CD14-positive monocyte (primary cell): Measurements from ENCODE around the gene COL21A1. TPM values are rescaled to one million over a fixed set of nuclear protein-coding genes. Genes with fewer than 3 reads are reported as not detected.

Source experiments
- DNase-seq, 3 donors: peaks; one replicate each; pipeline ENCODE4 v3.0.0-alpha.2; 2011 to 2022
- H2AFZ ChIP-seq: 2 replicates; pipeline ENCODE4 v1.6.0; 2012; ENCODE audit warnings: mild to moderate bottlenecking, low read depth, low read length, inconsistent platforms; ENCODE audit not compliant: insufficient read depth, poor library complexity, severe bottlenecking
- H3K27ac ChIP-seq, 2 donors: 1 replicate in 1 of 2; 2 replicates in 1 of 2; pipeline ENCODE4 v1.5.1; 2012 to 2013; ENCODE audit warnings: low read length in 2 of 2, control low read depth in 1 of 2, inconsistent platforms in 1 of 2, low read depth in 1 of 2, mild to moderate bottlenecking in 1 of 2
- H3K27me3 ChIP-seq, 2 donors: one replicate each; pipeline versions ENCODE4 v1.6.0 to v1.6.1; 2011 to 2013; ENCODE audit warnings: low read length in 2 of 2; ENCODE audit not compliant: control insufficient read depth in 2 of 2, insufficient read depth in 2 of 2
- H3K36me3 ChIP-seq, 2 donors: replicated peaks in 1 of 2; 1 replicate in 1 of 2; 2 replicates in 1 of 2; pipeline versions ENCODE4 v1.5.1 to v1.6.1; 2012 to 2013; ENCODE audit warnings: low read length in 2 of 2, control low read depth in 1 of 2, inconsistent platforms in 1 of 2, mild to moderate bottlenecking in 1 of 2; ENCODE audit not compliant: insufficient read depth in 2 of 2, control insufficient read depth in 1 of 2
- H3K4me1 ChIP-seq, 2 donors: 1 replicate in 1 of 2; 2 replicates in 1 of 2; pipeline versions ENCODE4 v1.5.1 to v1.6.1; 2012 to 2013; ENCODE audit warnings: low read length in 2 of 2, control low read depth in 1 of 2, inconsistent platforms in 1 of 2, mild to moderate bottlenecking in 1 of 2, moderate library complexity in 1 of 2; ENCODE audit not compliant: insufficient read depth in 2 of 2, control insufficient read depth in 1 of 2
- H3K4me2 ChIP-seq: replicated peaks from 2 replicates; pipeline ENCODE3; 2012; ENCODE audit warnings: low read length, moderate library complexity, mild to moderate bottlenecking; ENCODE audit not compliant: poor library complexity, severe bottlenecking; ENCODE audit errors: extremely low read depth
- H3K4me3 ChIP-seq, 3 experiments: fragments of 200-600 bp in 1 of 3; sonication (generic) in 1 of 3; replicated peaks in 1 of 3; 1 replicate in 2 of 3; 2 replicates in 1 of 3; pipeline ENCODE4 v1.5.1; 2011 to 2013; ENCODE audit warnings: low read length in 3 of 3, mild to moderate bottlenecking in 3 of 3, control low read depth in 2 of 3, low read depth in 2 of 3, inconsistent platforms in 1 of 3, moderate library complexity in 1 of 3
- H3K79me2 ChIP-seq: 2 replicates; pipeline ENCODE4 v1.6.0; 2012; ENCODE audit warnings: mild to moderate bottlenecking, control low read depth, inconsistent platforms, low read length, moderate library complexity; ENCODE audit not compliant: insufficient read depth
- H3K9ac ChIP-seq: 2 replicates; pipeline ENCODE4 v1.6.0; 2017; ENCODE audit warnings: low read length, mild to moderate bottlenecking; ENCODE audit not compliant: insufficient read depth, poor library complexity, severe bottlenecking
- H3K9me3 ChIP-seq, 2 donors: replicated peaks in 1 of 2; 1 replicate in 1 of 2; 2 replicates in 1 of 2; pipeline versions ENCODE4 v1.5.1 to v1.6.1; 2012 to 2013; ENCODE audit warnings: low read length in 2 of 2, control low read depth in 1 of 2; ENCODE audit not compliant: control insufficient read depth in 1 of 2, insufficient read depth in 1 of 2
- H4K20me1 ChIP-seq: 2 replicates; pipeline ENCODE4 v1.6.0; 2012; ENCODE audit warnings: mild to moderate bottlenecking, low read length, control low read depth, moderate library complexity; ENCODE audit not compliant: insufficient read depth
- H3K27ac Mint-ChIP-seq, 7 donors: one replicate each; pipeline ENCODE4 v1.8.0; 2020; ENCODE audit warnings: mild to moderate bottlenecking in 7 of 7, mixed read lengths in 7 of 7, moderate library complexity in 6 of 7, inconsistent platforms in 2 of 7
- H3K27me3 Mint-ChIP-seq, 3 donors: one replicate each; pipeline ENCODE4 v1.8.0; 2021 to 2022; ENCODE audit warnings: low read depth in 3 of 3, mild to moderate bottlenecking in 3 of 3, mixed read lengths in 3 of 3, moderate library complexity in 3 of 3, inconsistent platforms in 1 of 3
- H3K36me3 Mint-ChIP-seq, 2 donors: one replicate each; pipeline ENCODE4 v1.8.0; 2020; ENCODE audit warnings: mixed read lengths in 2 of 2, inconsistent platforms in 1 of 2, mild to moderate bottlenecking in 1 of 2
- H3K4me1 Mint-ChIP-seq: one replicate; pipeline ENCODE4 v1.8.0; 2020; ENCODE audit warnings: mild to moderate bottlenecking, mixed read lengths
- H3K4me3 Mint-ChIP-seq, 2 donors: one replicate each; pipeline ENCODE4 v1.8.0; 2020; ENCODE audit warnings: mild to moderate bottlenecking in 2 of 2, mixed read lengths in 2 of 2, moderate library complexity in 1 of 2
- H3K9me3 Mint-ChIP-seq, 7 donors: one replicate each; pipeline ENCODE4 v1.8.0; 2020 to 2022; ENCODE audit warnings: mixed read lengths in 7 of 7, mild to moderate bottlenecking in 6 of 7, moderate library complexity in 6 of 7, inconsistent platforms in 2 of 7
- CTCF ChIP-seq: fragments of 200-600 bp; IDR thresholded peaks from one replicate; pipeline ENCODE4 v1.8.0; 2022; ENCODE audit warnings: antibody characterized with exemption, mild to moderate bottlenecking
- whole genome bisulfite sequencing: methylation state at CpG from one replicate; pipeline ENCODE4 v1.1.5; 2013; ENCODE audit warnings: missing lambda C conversion rate; ENCODE audit not compliant: insufficient coverage; 5-methylcytosine and 5-hydroxymethylcytosine counted together
- intact Hi-C, 2 donors: fragments of 100-400 bp; cut with micrococcal nuclease; formaldehyde crosslinking; loops; one replicate each; pipeline versions ENCODE4 v1.15.0 to v1.15.1; 2023
- polyA plus RNA-seq, 3 donors: library from polyadenylated mRNA; depleted of rRNA in 1 of 3; unstranded in 2 of 3; stranded (reverse) in 1 of 3; fragments of 300-500 nt in 2 of 3; fragments of >200 nt in 1 of 3; fragmentation: Illumina TruSeq in 2 of 3; gene quantifications; 1 replicate in 2 of 3; 2 replicates in 1 of 3; pipeline ENCODE4 v1.2.3, GENCODE V29; 2012 to 2021

Gene COL21A1
- polyA plus RNA-seq, 3 donors, result 0.03 TPM; not detected in 2

GRCh38 chr6:56043761-56044160 lies 203.6 kb downstream of the COL21A1 start:
- no peak for DNase-seq
- H3K4me3 ChIP-seq, result no peak overlapping the region
- Mint-ChIP-seq H3K9me3 (peaks cover 0 to 4% (median under 1%) of the 10 kb centered on the region in 7 donors), H3K27ac (no peak overlapping the region), H3K4me1 (peaks cover 19% of the 10 kb centered on the region), H3K27me3 (peaks cover 3 to 9% (median 8%) of the 10 kb centered on the region in 3 donors), H3K4me3 (no peak overlapping the region), H3K36me3 (no peaks in the 10 kb centered on the region)
- H3K36me3 ChIP-seq, result no peaks in the 10 kb centered on the region
- peaks cover 17 to 28% of the 10 kb centered on the region in 2 donors for H3K4me1 ChIP-seq
- 83% methylated on average over 4 of the region's 4 CpGs for WGBS
- H3K27ac ChIP-seq, result no peak overlapping the region
- H3K9me3 ChIP-seq, result no peaks in the 10 kb centered on the region
- intact Hi-C loops, result no loop called here
- no peak overlapping the region for H3K9ac ChIP-seq
- peaks cover 3 to 9% of the 10 kb centered on the region in 2 donors for H3K27me3 ChIP-seq
- no peaks in the 10 kb centered on the region for H3K79me2 ChIP-seq
- no peak overlapping the region for H2AFZ ChIP-seq
- no peak for TF ChIP-seq CTCF
- H4K20me1 ChIP-seq, result no peaks in the 10 kb centered on the region
- H3K4me2 ChIP-seq, result no peak overlapping the region

- Histone ChIP-seq H3K9ac (no peak overlapping the region), H3K4me1 (peaks cover 17 to 28% of the 10 kb centered on the region in 2 donors), H3K27me3 (peaks cover 3 to 9% of the 10 kb centered on the region in 2 donors), H3K4me3 (no peak overlapping the region), H3K9me3 (no peaks in the 10 kb centered on the region), H4K20me1 (no peaks in the 10 kb centered on the region), H3K79me2 (no peaks in the 10 kb centered on the region), H2AFZ (no peak overlapping the region), H3K4me2 (no peak overlapping the region), H3K27ac (no peak overlapping the region), H3K36me3 (no peaks in the 10 kb centered on the region)
- H3K27ac Mint-ChIP-seq, result no peak overlapping the region
- H3K36me3 Mint-ChIP-seq, result peaks cover 0 to 2% of the 10 kb centered on the region in 2 donors
- intact Hi-C loops, result no loop called here
- peaks cover 0 to 6% (median 4%) of the 10 kb centered on the region in 7 donors for H3K9me3 Mint-ChIP-seq
- H3K27me3 Mint-ChIP-seq, result peaks cover 3 to 8% (median 6%) of the 10 kb centered on the region in 3 donors
- peaks cover 21% of the 10 kb centered on the region for H3K4me1 Mint-ChIP-seq
- no peak for DNase-seq
- TF ChIP-seq CTCF, result no peak
- H3K4me3 Mint-ChIP-seq, result no peak overlapping the region
Measured at GRCh38 chr6:56043076-56043475, 204.3 kb downstream of the COL21A1 start.
